ENCODE data around the gene ENG.

Gene ENG

DNA sequence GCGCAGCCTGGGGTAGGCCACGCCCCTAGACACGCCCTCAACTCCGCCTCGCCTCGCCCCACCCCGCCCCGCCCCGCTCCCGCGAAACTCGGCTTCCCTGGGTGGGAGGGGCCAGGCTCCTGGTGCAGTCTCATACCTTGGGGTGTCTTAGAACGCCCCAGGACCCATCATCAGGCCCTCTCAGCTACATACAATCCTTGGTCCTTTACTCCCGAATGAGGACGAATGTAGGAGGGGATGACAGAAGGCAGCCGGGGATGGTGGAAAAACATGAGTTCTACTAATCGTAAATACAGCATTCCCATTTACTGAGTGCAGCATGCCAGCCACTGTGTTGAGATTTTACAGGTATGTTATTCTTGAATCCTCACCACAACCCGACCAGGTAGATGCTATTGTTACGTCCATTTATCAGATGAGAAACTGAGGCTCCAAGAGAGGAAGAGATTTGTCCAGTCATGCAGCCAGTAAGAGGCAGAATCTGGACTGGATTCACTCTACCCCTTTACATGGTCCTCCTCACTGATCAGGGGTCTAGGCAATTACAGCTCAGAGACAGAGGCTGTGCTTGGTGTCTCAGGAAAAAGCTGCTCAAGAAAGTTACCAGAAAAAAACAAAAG is 82.8 kb downstream of the ENG start:
- DNase-seq, result no peak

DNA sequence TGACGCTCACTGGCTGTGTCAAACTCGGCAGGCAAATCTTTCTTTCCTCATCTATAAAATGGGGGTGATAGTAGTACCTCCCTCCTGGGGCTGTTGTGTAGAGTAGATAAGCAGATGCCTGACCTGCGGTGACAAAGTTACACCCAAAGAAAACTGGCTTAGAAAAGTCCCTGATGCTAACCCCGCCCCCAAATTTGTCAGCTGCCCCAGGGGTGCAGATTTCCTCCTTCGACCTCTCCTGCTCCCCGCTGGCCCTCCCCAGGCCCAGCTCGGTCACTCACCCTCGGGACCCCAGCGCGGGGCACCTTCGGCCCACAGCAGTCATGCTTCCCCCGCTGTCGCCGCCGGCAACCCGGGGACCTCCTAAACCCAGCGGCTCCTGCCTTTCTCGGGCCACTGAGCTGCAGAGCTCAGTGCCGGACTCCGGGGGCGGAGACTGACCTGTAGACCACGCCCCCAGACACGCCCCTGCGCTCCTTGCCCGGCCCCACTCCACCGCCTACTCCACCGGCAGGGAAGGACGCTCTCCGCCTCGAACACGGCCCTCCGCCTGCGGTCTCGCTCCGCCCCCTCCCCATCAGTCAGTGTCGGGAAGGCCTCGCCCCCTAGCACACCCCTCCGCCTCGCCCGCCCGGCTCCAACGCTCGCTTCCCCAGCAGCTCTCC is 83.4 kb downstream of the ENG start:
- DNase-seq, result peak; percentile 72

DNA sequence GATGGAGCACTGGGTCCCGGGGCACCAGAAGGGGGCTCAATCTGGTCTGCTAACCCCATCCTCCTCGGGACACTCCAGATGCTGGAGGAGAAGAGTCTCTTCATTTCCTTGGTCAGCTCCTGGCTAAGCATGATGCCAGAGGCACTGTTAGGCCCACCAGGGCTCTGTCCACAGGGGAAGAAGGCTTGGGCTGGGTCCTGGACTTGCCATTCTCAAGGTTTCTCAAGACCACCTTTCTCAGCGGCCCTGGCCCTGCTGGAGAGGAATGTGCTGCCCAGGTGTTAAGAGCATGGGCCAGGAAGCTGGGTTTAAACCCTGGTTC is 83.9 kb downstream of the ENG start:
- no peak for DNase-seq

DNA sequence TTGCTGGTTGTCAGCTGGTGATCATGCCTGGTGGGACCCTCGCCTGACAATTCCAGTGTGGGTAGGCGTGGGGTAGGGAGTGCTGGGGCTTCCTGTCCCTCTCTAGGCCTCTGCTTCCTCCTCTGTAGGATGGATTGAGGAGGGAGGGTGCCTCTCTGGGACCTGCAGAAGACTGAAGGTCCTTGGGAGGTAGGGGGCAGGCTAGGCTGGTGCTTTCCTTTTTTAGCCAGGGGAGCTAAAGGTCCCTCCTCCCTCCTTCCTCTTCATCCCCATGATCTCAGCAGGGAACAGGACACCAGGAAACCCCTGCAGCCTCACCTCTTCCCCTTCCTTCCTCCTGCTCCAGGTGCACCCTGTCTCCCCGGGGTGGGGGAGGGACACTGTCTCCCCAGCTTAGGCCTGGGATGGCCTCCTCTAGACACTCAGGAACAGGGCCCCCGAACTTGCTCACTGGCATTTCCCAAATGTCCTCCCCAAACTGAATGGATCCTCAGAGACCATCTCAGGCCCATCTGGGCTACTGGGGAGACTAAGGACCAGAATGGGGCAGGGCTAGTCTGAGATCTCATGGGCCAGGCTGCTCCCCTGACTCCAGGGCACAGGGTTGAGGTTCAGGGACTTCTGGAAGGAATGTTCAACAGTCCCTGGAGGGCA is 84.4 kb downstream of the ENG start:
- DNase-seq, result no peak

DNA sequence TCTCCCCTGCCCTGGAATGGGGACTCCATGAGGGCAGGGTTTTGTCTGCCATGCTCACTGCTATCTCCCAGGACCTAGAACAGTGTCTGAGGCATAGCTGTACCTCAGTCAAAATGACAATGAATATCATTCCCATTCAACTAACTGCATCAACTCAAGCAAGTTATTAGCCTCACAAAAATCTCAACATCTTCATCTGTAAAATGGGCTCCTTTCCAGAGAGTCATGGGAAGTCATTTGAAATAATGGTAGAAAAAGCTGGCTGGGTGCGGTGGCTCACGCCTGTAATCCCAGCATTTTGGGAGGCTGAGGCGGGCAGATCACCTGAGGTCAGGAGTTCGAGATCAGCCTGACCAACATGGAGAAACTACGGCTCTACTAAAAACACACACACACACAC is 85.4 kb downstream of the ENG start:
- no peak for DNase-seq

DNA sequence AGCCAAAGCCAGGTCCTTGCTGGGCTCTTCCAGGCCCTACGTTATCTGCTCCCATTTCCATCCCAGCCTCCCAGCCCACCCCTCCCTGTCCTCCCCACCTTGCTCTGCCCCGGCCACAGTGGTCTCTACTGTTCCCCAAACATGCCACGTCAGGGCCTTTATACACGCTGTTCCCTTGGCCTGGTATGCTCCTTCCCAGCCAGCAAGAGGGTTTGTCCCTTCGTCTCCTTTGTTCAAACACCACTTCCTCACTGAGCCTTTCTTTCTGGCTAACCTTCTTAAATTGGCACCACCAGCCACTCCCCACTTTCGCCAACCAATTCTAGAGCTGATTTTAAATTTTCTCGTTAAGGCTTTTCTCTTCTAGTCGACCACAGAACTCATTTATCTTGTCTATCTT is 85.8 kb downstream of the ENG start:
- DNase-seq, result no peak

DNA sequence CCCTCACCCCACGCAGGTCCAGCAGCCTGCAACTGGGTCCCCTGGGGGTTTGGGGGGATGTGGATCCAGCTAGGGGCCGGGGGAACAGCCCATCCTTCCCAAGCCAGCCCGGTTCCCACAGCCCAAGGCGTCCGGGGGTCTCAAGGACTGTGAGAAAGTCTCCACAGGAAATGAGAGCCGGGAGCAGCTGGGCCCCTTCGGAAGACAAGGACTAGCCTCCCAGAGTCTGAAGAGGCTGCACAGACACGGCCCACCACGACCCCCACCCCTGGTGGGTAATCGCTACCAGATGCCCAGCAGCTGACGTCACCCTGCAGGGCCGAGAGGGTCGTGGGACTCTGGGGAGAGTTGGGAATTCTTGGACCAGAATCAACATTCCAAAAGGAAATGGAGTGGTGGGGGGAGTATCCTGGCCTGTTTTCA is 86.5 kb downstream of the ENG start:
- DNase-seq, result no peak

DNA sequence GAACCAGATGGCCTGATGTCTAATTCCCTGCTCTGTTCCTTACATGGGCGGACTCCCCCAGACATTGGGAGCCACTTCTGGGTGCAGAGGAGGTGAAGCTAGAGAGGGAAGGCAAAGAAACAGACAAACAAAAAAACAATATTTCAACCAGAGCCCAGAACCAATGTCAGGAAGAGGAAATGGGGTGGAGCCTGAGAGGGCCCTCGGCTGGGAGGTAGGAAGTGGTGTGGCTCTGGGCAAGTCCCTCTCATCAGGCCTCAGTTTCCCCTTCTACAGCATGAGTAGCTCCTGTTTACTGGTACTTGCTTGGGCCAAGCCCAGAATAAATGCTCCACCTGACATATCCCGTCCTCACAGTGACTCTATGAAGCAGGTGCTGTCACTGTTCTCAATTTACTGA is 87.0 kb downstream of the ENG start:
- no peak for DNase-seq

DNA sequence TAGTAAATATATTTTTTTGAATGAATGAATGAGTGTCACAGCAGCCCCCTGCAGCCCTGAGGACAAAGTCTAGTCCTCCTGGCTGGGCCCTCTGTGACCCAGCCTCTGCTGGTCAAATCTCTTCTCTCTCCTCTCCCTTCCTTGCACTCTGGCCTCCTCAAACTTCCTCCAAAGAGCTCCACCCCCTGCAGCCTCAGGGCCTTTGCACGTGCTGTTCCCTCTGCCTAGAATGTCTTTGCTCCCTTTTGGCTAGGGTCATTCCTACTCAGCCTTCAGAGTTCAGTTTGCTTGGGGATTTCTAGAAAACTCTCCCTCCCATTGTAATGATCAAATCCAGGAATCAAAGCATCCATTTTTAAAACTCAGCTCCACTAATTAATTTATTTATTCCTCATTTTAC is 89.0 kb downstream of the ENG start:
- DNase-seq, result no peak
